Transverse colon (tissue), 4 donors: Measurements from ENCODE around the gene TMED8. TPM values are rescaled to one million over a fixed set of nuclear protein-coding genes. Genes with fewer than 3 reads are reported as not detected.

ENCODE experiments used
- DNase-seq: peaks from one replicate; pipeline ENCODE4 v3.0.0-alpha.2; 2019
- H3K27ac ChIP-seq, 4 donors: fragments of 200-600 bp; sonication (generic); 2 replicates each; pipeline ENCODE4 v1.5.1; 2016 to 2018; ENCODE audit warnings: inconsistent platforms in 4 of 4
- H3K27me3 ChIP-seq: fragments of 200-600 bp; sonication (generic); 2 replicates; pipeline ENCODE4 v1.5.1; 2017; ENCODE audit warnings: inconsistent platforms
- H3K36me3 ChIP-seq, 4 donors: fragments of 200-600 bp; sonication (generic); 2 replicates each; pipeline ENCODE4 v1.5.1; 2017 to 2019; ENCODE audit warnings: inconsistent platforms in 4 of 4
- H3K4me1 ChIP-seq, 4 donors: fragments of 200-600 bp; sonication (generic); 2 replicates each; pipeline ENCODE4 v1.5.1; 2017 to 2020; ENCODE audit warnings: inconsistent platforms in 4 of 4
- H3K4me3 ChIP-seq, 4 donors: fragments of 200-600 bp; sonication (generic); 1 replicate in 1 of 4; 2 replicates in 3 of 4; pipeline versions ENCODE4 v1.5.1 to v1.6.1; 2017 to 2019; ENCODE audit warnings: inconsistent platforms in 4 of 4
- H3K9me3 ChIP-seq, 2 donors: fragments of 200-600 bp; sonication (generic); 2 replicates each; pipeline ENCODE4 v1.5.1; 2017 to 2019; ENCODE audit warnings: inconsistent platforms in 2 of 2
- EP300 ChIP-seq: sonication (generic); formaldehyde crosslinking; IDR thresholded peaks from one replicate; pipeline ENCODE4 v1.6.1; 2017; ENCODE audit warnings: antibody characterized with exemption, low read depth
- POLR2A ChIP-seq: fragments of 450-650 bp; IDR thresholded peaks from one replicate; pipeline ENCODE4 v1.6.1; 2016; ENCODE audit warnings: antibody characterized with exemption, mild to moderate bottlenecking, moderate library complexity
- POLR2AphosphoS5 ChIP-seq, 3 donors: sonication (generic); formaldehyde crosslinking; IDR thresholded peaks; one replicate each; pipeline ENCODE4 v1.6.1; 2016; ENCODE audit warnings: antibody characterized with exemption in 3 of 3
- WGBS, 2 donors: methylation state at CpG; one replicate each; pipeline ENCODE4 v1.1.5; 2018; ENCODE audit warnings: low coverage in 1 of 2; 5-methylcytosine and 5-hydroxymethylcytosine counted together
- in situ Hi-C, 4 donors: fragments of 200-750 bp; cut with MboI; loops; one replicate each; pipeline versions ENCODE4 v1.15.0 to v1.15.1; 2017; ENCODE audit warnings: low sequenced_read_pairs in 3 of 4, low pct_ligation_motif_present in 1 of 4, low pct_unique_long_range_greater_than_20kb in 1 of 4
- intact Hi-C: fragments of 100-400 bp; cut with DNase I; formaldehyde crosslinking; loops from one replicate; pipeline ENCODE4 v1.15.1; 2023; ENCODE audit warnings: low total_unique reads
- total RNA-seq, 4 donors: library from RNA; depleted of rRNA; stranded (reverse); fragments of >200 nt; gene quantifications; one replicate each; pipeline ENCODE4 v1.1.0, GENCODE V29; 2016
- TF ChIP-seq, protein P1 (sequence below), 5 experiments: fragments of 200-600 bp in 3 of 5; fragments of 450-650 bp in 2 of 5; sonication (generic) in 3 of 5; IDR thresholded peaks; 1 replicate in 2 of 5; 2 replicates in 3 of 5; pipeline ENCODE4 v1.5.1; 2016 to 2017; ENCODE audit warnings: antibody characterized with exemption in 5 of 5, inconsistent platforms in 3 of 5, mild to moderate bottlenecking in 2 of 5, moderate library complexity in 1 of 5

The TMED8 gene
- total RNA-seq, 4 donors from 2014 or later, result 4.9 to 9.2 (median 6.2) TPM

DNA sequence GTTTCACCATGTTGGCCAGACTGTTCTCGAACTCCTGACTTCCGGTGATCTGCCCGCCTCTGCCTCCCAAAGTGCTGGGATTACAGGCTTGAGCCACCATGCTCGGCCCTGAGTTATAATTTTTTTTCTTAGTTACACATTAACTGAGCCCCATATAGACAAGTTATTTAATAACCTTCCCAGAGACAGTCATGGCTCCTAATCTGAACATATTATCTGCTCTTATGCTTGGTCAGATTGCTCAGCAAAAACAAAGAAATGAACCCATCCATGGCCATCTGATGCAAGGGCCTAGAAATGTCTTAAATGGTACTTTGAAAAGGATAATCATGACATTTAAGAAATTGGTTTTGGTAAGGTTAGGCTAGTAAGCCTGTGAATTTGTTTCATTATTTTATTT lies 13.3 kb upstream of the TMED8 start:
- no peak for TF ChIP-seq POLR2A
- peak overlapping the region in 1 of 4 donors; percentile 9 for H3K27ac ChIP-seq
- H3K27me3 ChIP-seq, result no peaks in the 10 kb centered on the region
- no peak overlapping the region for H3K4me3 ChIP-seq
- peaks cover 0 to 5% (median 0%) of the 10 kb centered on the region in 4 donors for H3K4me1 ChIP-seq
- no peaks in the 10 kb centered on the region for H3K9me3 ChIP-seq
- in situ Hi-C loops (no loop called here), intact Hi-C loops (no loop called here)
- 72 to 73% methylated on average over 3 to 4 of the region's 4 CpGs for WGBS, 2 donors
- H3K36me3 ChIP-seq, result no peaks in the 10 kb centered on the region
- DNase-seq, result no peak

DNA sequence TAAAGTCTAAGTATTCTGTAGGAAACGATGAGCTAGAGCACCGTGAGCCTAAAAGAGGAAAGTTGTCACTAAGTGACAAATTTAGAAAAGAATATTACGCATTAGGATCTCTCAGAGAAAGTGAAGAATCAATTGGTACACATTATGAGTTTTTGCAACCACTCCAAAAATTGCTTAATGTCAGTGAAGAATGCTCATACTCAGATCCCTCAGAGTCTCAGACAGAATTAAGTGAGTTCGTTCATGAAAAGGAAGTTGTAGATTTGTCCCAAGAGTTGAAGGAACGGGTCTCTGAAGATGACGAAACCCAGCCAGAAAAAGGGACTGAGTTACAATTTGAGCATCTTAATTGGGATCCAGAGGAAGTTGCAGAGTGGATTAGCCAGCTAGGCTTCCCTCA lies 1.8 kb upstream of the TMED8 start:
- Histone ChIP-seq H3K4me1 (peaks cover 0 to 23% (median 16%) of the 10 kb centered on the region in 4 donors), H3K36me3 (no peaks in the 10 kb centered on the region), H3K9me3 (no peaks in the 10 kb centered on the region), H3K27me3 (no peaks in the 10 kb centered on the region), H3K4me3 (no peak overlapping the region), H3K27ac (no peak overlapping the region)
- no peak for TF ChIP-seq POLR2A
- no peak for TF ChIP-seq POLR2AphosphoS5 (IDR thresholded peaks at IDR 0.05)
- TF ChIP-seq, protein P1, sequence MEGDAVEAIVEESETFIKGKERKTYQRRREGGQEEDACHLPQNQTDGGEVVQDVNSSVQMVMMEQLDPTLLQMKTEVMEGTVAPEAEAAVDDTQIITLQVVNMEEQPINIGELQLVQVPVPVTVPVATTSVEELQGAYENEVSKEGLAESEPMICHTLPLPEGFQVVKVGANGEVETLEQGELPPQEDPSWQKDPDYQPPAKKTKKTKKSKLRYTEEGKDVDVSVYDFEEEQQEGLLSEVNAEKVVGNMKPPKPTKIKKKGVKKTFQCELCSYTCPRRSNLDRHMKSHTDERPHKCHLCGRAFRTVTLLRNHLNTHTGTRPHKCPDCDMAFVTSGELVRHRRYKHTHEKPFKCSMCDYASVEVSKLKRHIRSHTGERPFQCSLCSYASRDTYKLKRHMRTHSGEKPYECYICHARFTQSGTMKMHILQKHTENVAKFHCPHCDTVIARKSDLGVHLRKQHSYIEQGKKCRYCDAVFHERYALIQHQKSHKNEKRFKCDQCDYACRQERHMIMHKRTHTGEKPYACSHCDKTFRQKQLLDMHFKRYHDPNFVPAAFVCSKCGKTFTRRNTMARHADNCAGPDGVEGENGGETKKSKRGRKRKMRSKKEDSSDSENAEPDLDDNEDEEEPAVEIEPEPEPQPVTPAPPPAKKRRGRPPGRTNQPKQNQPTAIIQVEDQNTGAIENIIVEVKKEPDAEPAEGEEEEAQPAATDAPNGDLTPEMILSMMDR (IDR thresholded peaks at IDR 0.05), result no peak
- TF ChIP-seq EP300, result no peak
- intact Hi-C loops (no loop called here), in situ Hi-C loops (no loop called here)
- 84 to 96% methylated on average over 6 of the region's 6 CpGs for WGBS, 2 donors
- DNase-seq, result no peak

DNA sequence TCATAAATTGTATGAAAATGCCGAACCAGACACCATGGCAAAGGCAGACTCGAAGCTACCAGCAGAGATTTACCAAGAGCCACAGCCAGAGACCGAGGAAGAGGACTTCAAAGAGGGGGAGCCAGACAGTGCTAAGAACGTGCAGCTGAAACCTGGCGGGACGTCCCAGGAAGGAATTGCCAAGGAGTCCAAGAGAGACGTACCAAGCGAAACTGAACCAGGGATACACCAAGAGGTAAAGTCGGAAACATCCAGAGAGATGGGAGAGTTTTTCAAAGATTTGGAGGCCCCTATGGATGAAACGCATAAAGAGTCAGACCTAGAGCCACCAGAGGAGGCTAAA lies 579 bp upstream of the TMED8 start:
- H3K36me3 ChIP-seq, result no peaks in the 10 kb centered on the region
- in situ Hi-C loops, result no loop called here

DNA sequence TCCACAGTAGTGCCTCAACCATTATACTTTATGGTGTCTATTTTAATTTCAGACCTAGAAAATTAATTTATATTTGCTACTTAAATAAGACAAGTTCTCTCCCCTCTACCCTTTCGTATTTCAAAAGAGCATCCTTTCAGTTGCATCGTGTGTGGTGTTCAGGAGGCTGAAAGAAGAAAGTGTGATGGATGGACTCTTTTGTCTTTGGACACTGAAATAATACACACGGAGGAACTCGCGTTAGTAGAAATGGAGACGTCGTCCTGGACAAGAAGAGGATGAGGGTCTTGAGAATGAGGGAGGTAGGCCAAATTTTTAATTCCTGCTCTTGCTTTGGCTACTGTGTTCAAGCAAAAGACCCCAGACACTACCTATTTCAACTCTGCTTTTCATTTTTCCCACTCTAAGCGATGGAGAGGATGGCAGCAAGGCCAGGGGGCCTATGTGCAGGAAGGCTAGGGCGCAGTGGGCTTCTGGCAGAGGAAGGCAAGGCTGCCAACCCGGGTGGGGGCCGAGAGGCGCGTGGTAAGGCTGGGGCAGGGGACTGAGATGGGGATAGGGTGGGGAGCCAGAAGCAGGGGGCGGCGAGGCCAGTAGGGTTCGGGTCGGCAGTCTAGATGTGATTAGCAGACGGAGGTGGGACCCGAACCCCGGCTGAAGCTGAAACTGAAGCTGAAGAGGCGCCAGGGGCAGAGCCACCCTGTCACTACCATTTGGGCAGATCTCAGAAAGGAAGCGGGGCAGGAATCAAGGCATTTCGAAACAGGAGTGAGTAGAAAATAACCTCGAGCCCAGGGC lies 722 bp downstream of the TMED8 start:
- H3K4me3 ChIP-seq, result peak overlapping the region; percentile 80 to 99 (median 90)
- H3K4me1 ChIP-seq, result peaks cover 0 to 23% (median 16%) of the 10 kb centered on the region in 4 donors
- H3K9me3 ChIP-seq, result no peaks in the 10 kb centered on the region
- no peaks in the 10 kb centered on the region for H3K27me3 ChIP-seq
- peak overlapping the region; percentile 88 to 96 (median 92) for H3K27ac ChIP-seq
- H3K36me3 ChIP-seq, result no peaks in the 10 kb centered on the region
- in situ Hi-C loops (no loop called here), intact Hi-C loops (no loop called here)
- WGBS, 2 donors, result 15 to 19% methylated on average over 10 to 22 of the region's 24 CpGs
- no peak for TF ChIP-seq POLR2AphosphoS5 (IDR thresholded peaks at IDR 0.05)
- TF ChIP-seq EP300, result no peak
- TF ChIP-seq, protein P1 (IDR thresholded peaks at IDR 0.05), result no peak
- no peak for TF ChIP-seq POLR2A
- DNase-seq, result peak; percentile 26

More for the DNA sequence above, 579 bp upstream of the TMED8 start:
- WGBS, 2 donors, result 13 to 25% methylated on average over 5 to 10 of the region's 10 CpGs
- Histone ChIP-seq H3K4me1 (peaks cover 0 to 23% (median 16%) of the 10 kb centered on the region in 4 donors), H3K27ac (peak overlapping the region; percentile 88 to 96 (median 92)), H3K4me3 (peak overlapping the region in 3 of 4 donors; percentile 80 to 99 (median 97)), H3K9me3 (no peaks in the 10 kb centered on the region), H3K27me3 (no peaks in the 10 kb centered on the region)
- intact Hi-C loops, result no loop called here
- DNase-seq, result no peak
- TF ChIP-seq EP300 (no peak), POLR2A (no peak), POLR2AphosphoS5 (IDR thresholded peaks at IDR 0.05) (no peak)
- TF ChIP-seq, protein P1 (IDR thresholded peaks at IDR 0.05), result no peak
